ENCODE results near the gene CBFA2T2.

DNA sequence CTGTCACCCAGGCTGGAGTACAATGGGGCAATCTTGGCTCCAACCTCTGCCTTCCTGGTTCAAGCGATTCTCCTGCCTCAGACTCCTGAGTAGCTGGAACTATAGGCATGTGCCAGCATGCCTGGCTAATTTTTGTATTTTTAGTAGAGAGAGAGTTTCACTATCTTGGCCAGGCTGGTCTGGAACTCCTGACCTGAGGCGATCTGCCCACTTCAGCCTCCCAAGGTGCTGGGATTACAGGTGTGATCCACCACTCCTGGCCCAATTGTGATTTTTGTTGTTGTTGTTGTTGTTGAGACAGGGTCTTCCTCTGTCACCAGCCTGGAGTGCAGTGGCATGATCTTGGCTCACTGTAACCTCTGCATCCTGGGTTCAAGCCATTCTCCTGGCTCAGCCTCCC is 69.3 kb downstream of the CBFA2T2 start:
- TF ChIP-seq, protein P1, sequence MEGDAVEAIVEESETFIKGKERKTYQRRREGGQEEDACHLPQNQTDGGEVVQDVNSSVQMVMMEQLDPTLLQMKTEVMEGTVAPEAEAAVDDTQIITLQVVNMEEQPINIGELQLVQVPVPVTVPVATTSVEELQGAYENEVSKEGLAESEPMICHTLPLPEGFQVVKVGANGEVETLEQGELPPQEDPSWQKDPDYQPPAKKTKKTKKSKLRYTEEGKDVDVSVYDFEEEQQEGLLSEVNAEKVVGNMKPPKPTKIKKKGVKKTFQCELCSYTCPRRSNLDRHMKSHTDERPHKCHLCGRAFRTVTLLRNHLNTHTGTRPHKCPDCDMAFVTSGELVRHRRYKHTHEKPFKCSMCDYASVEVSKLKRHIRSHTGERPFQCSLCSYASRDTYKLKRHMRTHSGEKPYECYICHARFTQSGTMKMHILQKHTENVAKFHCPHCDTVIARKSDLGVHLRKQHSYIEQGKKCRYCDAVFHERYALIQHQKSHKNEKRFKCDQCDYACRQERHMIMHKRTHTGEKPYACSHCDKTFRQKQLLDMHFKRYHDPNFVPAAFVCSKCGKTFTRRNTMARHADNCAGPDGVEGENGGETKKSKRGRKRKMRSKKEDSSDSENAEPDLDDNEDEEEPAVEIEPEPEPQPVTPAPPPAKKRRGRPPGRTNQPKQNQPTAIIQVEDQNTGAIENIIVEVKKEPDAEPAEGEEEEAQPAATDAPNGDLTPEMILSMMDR (conservative IDR thresholded peaks at IDR 0.05; ENCODE audit: low read depth, low read length) = no peak
- TF ChIP-seq RAD21 (IDR thresholded peaks at IDR 0.05; ENCODE audit: low read length) (no peak), POLR2A (IDR thresholded peaks at IDR 0.05; ENCODE audit: low read depth, low read length) (no peak), MXI1 (IDR thresholded peaks at IDR 0.05; ENCODE audit: borderline replicate concordance, low read depth, low read length) (no peak), CEBPB (IDR thresholded peaks at IDR 0.05; ENCODE audit: low read depth, low read length) (no peak), SMC3 (IDR thresholded peaks at IDR 0.05; ENCODE audit: low read depth, low read length) (no peak), RFX5 (IDR thresholded peaks at IDR 0.05; ENCODE audit: low read depth, low read length) (no peak), BHLHE40 (IDR thresholded peaks at IDR 0.05; ENCODE audit: low read depth, low read length) (no peak)
- TF ChIP-seq, protein P2, sequence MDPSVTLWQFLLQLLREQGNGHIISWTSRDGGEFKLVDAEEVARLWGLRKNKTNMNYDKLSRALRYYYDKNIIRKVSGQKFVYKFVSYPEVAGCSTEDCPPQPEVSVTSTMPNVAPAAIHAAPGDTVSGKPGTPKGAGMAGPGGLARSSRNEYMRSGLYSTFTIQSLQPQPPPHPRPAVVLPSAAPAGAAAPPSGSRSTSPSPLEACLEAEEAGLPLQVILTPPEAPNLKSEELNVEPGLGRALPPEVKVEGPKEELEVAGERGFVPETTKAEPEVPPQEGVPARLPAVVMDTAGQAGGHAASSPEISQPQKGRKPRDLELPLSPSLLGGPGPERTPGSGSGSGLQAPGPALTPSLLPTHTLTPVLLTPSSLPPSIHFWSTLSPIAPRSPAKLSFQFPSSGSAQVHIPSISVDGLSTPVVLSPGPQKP (IDR thresholded peaks at IDR 0.05; ENCODE audit: borderline replicate concordance, low read depth, low read length) = no peak

Data from IMR-90 (cell line).